Stromal cell of bone marrow (primary cell): ENCODE results near the gene CLN6.
"Not testable (repeated sequence)": the region's sequence is repeated elsewhere in the genome, so short reads cannot be mapped to it uniquely, and the experiment has no call there.

Source experiments
- DNase-seq: peaks from one replicate; pipeline ENCODE4 v3.0.0-alpha.2; 2012; ENCODE audit warnings: low read depth

CLN6 gene

DNA sequence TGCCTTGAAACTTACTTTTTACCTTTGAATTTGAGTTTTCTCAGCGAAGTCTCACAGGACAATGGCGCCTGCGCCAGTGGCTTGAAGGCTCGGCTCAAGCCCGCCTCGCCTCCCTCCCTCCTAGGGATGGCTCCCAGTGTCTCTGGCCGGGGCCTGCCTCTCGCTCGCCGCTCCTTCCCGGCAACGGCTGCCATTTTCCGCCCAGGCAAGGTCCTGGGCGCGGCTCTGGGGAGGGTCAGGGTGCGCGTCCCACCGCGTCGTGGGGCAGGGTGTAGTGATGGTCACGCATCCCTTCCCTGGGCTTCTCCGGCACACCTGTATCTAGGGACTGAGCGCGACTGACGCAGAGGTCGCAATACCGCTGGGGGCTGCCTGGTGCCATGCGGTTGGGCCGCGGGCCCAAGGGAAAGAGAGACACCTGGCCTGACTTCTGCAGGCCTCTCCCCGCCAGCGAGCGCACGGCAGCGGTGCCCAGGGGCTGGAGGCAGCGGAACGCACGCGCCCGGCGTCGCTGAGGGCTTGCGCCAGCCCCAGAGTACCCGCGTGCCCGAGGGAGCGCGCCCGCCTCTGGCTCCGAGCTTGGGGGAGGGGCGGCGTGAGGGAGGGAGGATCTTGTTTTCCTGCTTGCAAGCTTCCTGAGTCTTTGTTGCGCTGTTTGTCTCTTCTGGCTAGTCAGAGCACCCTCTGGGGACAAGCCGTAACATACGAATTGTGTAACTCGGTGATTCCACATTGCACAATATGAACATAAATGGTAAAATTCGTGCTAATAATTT, 27.3 kb upstream of the CLN6 start:
- peak; percentile 80 for DNase-seq

DNA sequence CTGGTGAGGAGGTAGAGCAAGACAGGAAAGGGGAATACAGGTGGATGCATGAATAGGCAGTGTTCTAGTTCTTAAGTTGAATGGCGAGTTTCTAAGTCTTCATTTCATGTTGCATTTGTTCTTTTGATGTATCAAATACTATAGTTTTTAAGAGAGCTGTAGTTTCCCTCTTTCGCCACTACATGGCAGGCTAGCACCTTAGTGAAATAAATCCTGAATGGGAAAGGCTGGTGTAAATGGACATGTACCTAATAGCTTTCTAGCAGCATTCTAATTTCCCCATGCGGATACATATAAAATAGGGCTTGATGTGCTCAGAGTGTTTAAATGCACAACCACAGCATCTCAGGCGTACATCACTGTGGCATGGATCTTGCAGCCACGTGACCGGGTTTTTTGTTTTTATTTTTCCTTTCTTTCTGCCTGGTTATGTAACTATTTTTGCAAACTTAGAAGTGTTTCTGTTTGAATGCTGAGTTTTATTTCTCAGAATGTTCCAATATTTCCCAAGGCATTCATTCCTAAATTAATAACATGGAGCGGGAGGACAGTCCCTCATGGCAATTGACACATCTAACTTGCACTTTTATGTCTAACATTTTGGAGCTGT, 23.5 kb upstream of the CLN6 start:
- peak; percentile 66 for DNase-seq

DNA sequence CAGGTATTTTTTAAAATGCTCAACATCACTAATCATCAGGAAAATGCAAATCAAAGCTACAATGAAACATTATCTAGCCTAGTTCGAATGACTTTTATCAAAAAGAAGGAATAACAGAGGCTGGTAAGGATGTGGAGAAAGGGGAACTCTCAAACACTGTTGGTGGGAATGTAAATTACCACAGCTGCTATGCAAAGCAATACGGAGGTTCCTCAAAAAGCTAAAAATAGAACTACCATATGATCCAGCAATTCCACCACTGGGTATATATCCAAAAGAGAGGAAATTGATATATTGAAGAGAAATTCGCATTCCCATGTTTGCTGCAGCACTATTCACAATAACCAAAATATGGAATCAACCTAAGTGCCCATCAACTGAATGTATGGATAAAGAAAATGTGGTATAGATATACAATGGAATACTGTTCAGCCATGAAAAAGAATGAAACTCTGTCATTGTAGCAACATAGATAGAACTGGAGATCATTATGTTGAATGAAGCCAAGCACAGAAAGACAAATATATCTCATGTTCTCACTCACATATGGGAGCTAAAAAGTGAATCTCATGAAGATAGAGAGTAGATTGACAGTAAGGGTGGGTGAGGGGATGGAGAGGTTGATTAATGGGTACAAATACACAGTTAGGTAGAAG, 19.7 kb upstream of the CLN6 start:
- no peak for DNase-seq

GRCh38 chr15:68244235-68244634, 14.7 kb upstream of the CLN6 start:
- no peak for DNase-seq

DNA sequence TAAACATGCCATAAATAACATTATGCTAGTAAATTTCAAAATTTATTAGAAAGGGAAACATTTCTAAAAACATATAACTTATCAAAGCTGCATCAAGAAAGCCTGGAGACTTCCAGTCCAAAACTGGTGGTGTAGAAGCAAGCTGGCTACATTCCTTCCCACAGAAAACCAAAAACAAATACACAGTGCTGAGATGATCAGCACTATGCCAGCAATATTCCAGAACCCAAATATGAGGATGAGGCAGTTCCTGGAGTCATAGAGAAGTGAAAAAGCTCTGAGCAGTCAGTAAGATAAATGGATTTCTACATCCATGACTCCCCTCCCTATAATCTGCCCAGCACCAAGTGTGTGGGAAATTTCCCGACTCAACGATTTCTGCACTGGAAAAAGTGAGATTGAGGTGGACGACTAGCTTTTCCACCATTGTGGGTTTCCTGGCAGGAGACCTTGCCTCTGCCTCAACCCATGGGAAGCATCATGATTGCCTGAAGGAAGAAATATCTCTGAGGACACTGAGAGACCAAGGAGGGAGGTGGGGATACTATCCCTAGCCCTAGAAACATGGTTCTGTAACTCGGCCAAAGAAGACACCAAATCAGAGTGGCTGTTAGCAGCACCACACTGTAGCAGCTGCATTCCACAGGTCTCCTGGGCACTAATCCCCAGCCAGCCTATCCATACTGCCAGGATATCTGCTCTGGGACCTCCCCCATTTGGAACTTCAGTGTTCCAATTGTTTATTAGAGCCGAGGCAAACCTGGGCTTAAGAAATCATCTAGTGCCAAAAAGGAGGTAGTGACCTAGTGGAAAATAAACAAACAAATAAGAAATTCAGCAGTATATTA, 11.8 kb upstream of the CLN6 start:
- peak; percentile 25 for DNase-seq

- DNase-seq: no peak
These were observed 9.5 kb upstream of the CLN6 start for GRCh38 chr15:68239025-68239424.

- no peak for DNase-seq
These were observed 5.5 kb upstream of the CLN6 start for GRCh38 chr15:68235022-68235421.

GRCh38 chr15:68234520-68234919, 5.0 kb upstream of the CLN6 start:
- not testable (repeated sequence) for DNase-seq

DNA sequence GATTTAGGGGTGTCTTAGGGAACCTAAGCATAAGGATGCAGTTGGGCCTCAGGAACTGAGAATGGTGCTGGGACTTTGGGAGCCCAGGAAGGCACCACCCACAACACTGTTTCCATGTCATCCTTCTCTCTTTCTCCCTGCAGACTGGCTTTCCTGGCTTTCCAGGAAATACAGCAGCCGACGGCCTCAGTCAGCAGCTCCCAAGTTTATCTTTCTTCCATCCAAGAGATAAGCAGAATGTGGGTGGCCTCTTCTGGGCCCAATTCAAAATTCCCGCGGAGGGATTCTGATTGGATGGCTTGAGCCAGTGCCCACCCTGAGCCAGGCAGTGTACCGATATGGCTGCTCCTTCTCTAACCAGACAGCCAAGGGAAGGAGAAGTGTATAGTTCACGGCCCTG, 4.5 kb upstream of the CLN6 start:
- DNase-seq: no peak

GRCh38 chr15:68232937-68233336, 3.4 kb upstream of the CLN6 start:
- no peak for DNase-seq

DNA sequence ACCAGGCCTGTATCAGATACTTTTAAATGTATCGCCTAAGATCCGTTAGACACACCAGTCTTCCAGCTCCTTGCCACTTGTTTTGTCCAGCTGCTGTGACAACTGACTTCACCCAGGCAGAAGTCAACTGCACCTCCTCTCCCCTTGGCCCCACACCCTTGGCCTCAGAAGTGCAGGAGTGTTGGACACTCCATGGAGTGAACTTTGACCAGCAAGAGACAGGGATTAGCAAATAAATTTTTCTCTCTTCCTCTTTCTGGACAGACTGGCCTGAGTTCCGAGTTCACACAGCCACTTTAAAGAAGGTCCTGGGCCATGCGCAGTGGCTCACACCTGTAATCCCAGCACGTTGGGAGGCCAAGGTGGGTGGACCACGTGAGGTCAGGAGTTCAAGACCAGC, 2.9 kb upstream of the CLN6 start:
- DNase-seq: no peak

DNA sequence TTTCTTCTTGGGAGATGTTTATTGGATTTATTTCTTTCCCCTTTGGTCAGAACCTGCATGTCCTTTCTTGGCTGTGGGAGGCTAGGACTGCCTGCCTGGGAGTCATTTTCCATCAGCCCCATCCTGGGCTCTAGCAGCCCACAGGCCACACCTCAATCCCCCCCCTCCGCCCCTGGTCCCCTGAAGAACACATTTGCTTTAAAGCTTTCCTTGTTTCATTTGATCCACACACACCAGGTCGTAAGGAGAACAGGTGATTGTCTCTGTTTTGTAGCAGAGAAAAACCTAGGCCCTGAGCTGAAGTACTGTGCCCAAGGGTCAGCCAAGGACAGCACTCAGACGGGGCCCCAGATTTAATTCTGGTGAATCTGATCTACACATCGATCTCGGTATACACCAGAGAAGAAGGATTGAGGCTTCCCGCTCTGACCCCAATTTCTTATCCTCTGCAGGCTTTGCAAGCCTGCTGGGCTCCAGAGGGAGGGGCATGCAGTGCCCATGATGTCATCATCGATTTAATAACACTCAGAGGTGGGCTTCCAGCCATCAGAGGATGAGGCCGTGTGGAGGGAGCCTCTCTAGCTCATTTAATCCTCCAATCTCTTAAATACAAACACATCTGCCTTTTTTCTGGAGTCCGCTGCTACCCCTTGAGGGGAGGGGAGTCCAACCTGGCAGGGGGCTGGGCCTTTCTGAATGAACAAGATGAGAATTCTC, 1.7 kb upstream of the CLN6 start:
- DNase-seq: no peak

GRCh38 chr15:68230157-68231100, 901 bp upstream of the CLN6 start:
- DNase-seq: no peak

DNA sequence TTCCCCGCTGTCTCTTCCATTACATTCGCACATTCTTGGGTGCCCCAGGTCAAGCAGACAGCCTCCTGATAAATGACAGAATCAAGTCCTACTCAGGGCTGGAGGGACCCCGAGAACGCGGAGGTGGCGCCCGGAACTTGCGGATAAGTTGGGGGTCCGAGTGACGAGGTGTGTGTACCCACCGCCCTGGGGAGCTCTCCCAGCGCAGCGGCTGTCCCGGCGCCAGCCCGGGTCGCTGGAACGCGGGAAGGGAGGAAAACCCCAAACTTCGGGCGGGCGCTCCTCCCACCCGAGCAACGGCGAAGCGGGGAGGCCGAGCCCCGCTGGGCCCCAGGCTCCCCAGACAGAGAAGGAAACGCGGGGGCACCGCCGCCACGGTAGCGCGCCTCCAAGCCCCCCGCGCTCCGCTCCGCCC, 550 bp downstream of the CLN6 start:
- DNase-seq: no peak

DNA sequence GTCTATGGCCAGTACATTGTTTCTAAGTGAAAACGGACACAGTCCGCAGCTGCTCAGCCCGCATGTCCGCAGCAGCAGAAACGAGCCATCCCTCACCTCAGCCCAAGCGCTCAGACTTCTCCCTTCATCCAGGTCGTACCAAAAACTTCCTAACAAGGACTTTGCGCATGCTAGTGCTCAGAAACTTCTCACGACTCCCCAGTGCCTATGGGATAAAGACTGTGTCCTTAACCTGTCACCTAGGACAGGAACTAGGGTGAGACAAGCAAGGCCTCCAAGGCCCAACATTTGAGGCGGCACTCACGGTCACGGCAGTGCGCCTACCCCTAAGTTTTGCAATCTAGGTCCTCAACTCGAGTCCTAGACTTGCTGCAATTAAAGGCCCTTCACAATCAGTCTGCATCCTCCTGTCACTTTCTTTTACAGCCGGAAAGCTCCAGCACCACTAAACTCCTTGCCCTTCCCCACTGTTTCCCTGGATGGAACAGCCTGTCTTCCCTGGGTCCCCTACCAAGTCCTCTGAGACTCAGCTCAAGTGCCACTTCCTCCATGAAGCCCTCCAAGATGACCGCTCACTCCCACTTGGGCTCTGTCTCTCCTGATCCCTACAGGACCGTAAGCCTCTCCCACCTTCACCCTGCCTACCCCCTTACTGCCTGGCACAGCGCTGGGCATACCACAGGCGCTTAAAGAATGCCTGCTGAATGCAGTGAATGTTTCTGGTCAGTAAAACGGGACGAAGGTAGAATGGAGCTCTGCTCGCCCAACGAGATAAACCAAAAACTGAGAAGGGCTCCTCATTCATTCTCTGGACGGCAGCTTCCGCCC, 1.2 kb downstream of the CLN6 start:
- DNase-seq: no peak

- no peak for DNase-seq
These were observed 1.8 kb downstream of the CLN6 start for GRCh38 chr15:68227643-68228142.

DNA sequence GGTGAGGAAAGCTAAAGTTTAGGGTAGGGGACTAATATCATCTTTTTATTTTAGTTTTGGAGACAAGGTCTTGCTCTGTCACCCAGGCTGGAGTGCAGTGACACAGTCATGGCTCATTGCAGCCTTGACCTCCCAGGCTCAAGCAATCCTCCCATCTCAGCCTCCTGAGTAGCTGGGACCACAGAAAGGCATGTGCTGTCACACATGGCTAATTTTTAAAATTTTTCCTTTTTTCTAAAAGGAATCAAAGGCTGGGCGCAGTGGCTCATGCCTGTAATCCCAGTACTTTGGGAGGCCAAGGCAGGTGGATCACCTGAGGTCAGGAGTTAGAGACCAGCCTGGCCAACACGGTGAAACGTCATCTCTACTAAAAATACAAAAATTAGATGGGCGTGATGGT, 4.1 kb downstream of the CLN6 start:
- not testable (repeated sequence) for DNase-seq

DNA sequence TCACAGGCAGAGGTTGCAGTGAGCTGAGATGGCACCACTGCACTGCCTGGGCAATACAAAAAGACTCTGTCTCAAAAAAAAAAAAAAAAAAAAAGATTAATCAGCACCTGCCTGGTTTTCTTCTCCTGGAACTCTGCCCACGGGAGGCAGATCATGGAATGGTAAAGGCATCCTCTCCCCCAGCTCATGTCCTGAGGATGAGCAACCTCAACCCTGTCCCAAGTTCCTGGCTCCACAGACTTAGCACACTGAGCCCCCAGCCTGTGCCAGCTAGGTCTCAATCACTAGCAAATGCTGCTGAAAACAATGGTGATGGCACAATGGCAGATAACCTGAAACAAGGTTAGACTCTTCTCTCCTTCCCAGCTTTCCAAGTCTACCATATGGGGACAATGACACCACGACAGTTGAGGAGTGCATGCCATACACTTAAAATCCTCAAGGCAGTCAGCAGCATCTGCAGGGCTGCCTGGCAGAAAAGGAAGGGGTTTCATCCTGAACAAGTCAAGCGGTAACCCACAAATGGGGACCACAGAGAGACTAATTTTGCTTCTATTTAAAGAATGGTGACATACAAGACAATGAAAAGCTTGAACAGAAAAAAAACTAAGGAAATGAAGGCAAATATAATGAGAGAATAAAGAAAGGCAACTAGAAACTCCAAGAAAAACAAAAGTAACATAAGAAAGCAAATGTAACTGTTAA, 4.8 kb downstream of the CLN6 start:
- no peak for DNase-seq

DNA sequence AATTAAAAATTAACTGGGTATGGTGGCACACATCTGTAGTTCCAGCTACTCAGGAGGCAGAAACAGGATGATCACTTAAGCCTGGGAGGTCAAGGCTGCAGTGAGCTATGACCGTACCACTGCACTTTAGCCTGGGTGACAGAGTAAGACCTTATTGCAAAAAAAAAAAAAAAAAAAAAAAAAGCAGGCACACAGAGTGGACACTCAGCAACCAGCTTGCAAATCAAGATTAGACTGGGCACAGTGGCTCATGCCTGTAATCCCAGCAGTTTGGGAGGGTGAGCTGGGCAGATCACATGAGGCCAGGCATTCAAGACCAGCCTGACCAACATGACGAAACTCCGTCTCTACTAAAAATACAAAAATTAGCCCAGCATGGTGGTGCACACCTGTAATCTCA, 5.4 kb downstream of the CLN6 start:
- DNase-seq: no peak
